ENCODE data around the gene UCN2.

Gene UCN2, protein sequence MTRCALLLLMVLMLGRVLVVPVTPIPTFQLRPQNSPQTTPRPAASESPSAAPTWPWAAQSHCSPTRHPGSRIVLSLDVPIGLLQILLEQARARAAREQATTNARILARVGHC

DNA sequence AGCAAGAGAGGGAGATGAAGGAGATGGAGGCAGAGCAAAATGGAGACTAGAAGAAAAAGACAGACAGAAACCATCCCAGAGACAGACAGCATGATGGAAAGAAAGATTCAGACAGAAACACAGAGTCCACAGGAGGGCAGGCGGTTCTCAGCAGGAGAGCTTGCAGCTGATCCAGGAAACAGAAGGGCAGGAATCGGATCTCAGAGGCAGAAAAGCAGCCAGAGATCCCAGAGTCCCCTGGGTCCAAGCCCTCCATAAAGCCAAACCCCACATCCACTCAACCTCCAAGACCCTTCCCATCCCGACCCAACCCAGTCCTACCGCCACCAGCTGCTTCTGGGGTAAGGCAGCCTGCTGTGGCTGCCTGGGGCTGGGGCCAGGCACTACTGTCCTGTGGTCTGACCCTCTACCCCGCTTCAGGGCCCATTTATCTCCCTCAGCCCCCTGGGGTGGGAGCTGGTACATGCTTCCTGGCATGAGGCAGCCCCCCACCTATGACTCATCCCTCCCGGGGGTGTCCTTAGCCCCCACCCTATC lies at the start of gene UCN2:
TSS of gene UCN2 (minus strand) at position 400 of the 537 bp plus-strand sequence. CDS start 657 bp downstream, outside the sequence.
- DNase-seq (ENCODE audit: low read depth, low spot score), result peak; percentile 53

GRCh38 chr3:48612309-48612708 lies 48.7 kb upstream of the UCN2 start:
- no peak for DNase-seq (ENCODE audit: low read depth, low spot score)

GRCh38 chr3:48609088-48610005 lies 45.8 kb upstream of the UCN2 start, which contains the start of gene UQCRC1:
Gene UQCRC1, minus strand, starts transcription at chr3:48609646. Its CDS starts 26 bp downstream, at chr3:48609620.
- DNase-seq (ENCODE audit: low read depth, low spot score), result peak; percentile 98

DNA sequence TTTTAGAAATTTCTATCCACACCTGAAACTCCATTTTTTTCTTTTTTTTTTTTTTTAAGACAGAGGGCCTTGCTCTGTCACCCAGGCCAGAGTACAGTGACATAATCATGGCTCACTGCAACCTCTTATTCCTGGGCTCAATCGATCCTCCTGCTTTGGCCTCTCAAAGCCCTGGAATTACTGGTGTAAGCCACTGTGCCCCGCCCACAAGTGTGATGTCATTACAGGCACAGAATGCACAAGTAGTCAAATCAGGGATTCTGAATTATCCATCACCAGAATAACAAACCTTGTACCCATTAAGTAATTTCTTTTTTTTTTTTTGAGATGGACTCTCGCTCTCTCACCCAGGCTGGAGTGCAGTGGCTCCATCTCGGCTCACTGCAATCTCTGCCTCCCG lies 43.9 kb upstream of the UCN2 start:
- no peak for DNase-seq (ENCODE audit: low read depth, low spot score)

DNA sequence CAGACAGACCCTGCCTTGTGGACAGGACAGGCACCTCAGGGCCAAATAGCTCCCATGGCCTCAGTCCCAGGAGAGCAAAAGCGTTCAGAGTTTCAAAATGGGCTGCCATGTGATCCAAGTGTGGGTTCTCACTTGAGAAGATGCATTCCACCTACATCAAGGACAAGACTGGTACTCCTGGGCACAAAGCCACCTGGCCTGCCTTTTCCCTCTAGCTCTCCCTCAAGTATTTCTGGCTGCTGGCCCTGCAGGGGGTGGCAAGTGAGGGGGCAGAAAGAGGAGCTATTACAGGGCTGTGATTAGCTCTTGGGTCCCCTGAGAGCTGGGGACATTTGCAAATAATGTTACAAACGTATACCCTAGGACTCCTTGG lies 38.0 kb upstream of the UCN2 start:
- peak; percentile 18 for DNase-seq (ENCODE audit: low read depth, low spot score)

DNA sequence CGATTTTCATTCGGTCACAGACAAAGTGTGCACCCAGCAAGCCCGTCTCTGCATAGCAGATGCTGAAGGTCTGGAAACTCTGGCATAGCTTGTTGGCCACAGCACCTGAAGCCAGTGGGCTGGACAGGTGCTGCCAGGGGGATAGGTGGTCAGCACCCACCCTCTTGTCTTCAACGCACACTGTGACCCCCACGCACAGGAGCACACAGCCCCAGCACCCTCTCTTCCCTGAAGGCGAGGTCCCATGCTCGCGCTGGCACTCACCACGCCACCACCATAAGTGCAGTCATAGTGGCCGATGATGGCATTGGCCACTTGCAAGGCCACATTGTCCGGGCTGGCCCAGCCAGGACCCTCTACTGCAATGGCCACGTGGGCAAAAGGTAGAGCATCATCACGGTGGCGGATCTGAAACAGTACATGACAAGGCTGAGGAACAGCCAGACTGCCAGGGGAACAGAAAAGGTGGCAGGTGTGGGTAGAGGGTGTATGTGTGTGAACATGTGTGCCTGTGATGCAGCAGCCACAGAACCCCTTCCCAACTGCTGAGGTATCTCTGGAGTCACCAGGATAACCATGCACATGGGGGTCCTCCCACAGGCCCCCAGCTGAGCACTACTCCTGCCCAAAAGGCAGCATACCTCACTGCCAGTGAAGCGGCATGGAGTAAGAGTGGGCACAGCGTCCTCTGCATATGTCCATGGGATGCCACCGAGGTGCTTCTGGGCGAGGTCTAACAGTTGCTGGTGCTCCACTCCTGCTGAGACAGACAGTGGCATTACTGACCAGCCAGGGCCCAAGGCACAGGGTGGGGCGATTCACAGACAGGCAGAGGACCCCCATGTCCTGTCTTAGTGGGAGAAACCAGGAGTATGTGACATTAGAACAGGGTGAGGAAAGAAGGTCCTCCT lies 37.4 kb upstream of the UCN2 start:
- no peak for DNase-seq (ENCODE audit: low read depth, low spot score)

DNA sequence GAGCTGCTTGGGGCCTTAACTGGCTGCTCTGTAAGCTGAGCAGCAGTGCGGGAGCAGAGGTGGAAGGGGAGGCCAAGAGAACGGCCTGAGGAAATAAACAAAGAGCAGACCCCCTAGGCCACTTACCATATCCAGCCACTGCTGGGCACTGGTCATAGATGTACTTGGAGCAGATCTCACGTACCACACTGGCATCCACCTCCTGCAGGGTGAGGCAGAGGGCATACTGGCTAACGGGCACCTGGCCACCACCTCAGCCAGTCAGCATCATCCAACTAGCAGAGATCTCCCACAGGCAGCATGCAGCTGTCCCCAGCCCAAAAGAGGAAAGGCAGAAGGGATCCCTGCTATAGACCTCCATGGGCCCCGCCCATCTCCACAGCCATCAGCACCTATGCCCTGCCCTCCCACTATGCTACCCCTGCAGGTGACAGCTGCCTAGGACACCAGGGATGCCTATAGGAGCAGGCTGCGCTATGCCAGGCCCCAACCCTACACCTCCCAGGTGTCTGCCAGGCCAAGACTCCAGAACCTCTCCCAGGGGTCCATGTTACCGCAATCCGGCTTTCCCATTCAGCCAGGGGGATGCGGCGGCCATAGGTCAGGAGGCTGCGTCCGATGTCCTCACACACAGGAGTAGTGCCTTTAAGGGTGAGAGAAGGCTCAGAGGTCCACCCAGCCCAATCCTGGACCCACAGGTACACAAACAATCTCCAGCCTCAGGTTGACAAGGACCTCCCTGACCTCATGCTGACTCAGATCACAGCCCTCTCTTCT lies 36.1 kb upstream of the UCN2 start:
- DNase-seq (ENCODE audit: low read depth, low spot score), result no peak

GRCh38 chr3:48599077-48599501 lies 35.5 kb upstream of the UCN2 start:
- DNase-seq (ENCODE audit: low read depth, low spot score), result no peak

- peak; percentile 94 for DNase-seq (ENCODE audit: low read depth, low spot score)
Observed at GRCh38 chr3:48598323-48599076, 34.9 kb upstream of the UCN2 start.

- DNase-seq (ENCODE audit: low read depth, low spot score), result no peak
Observed at GRCh38 chr3:48597408-48597800, 33.8 kb upstream of the UCN2 start.

GRCh38 chr3:48596676-48597407 lies 33.3 kb upstream of the UCN2 start:
- no peak for DNase-seq (ENCODE audit: low read depth, low spot score)

DNA sequence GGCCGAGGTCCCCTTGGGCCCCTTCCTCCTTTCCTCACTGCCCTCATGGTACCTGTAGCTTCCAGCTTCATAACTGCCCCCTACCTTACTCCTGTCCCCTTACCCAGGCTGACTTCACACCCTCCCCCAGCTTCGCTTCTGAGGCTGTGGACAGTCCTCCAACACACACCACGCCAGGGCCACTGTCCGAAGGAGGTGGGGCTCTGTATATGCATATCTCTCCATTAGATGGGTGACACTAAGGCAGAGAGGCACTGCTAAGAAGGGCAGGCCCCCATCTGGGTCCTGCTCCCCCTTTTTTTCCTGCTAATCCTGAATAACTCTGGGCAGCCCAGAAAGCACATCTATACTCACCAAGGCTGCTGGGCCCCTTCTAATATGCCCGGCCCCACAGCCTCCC lies 32.6 kb upstream of the UCN2 start:
- no peak for DNase-seq (ENCODE audit: low read depth, low spot score)

- DNase-seq (ENCODE audit: low read depth, low spot score), result peak; percentile 88
Observed at GRCh38 chr3:48595526-48596121, 32.0 kb upstream of the UCN2 start.

- peak; percentile 66 for DNase-seq (ENCODE audit: low read depth, low spot score)
Observed at GRCh38 chr3:48595075-48595525, 31.5 kb upstream of the UCN2 start, which contains the start of gene COL7A1. Gene COL7A1, minus strand, starts transcription at chr3:48595329. Its CDS starts 170 bp downstream, at chr3:48595159.

DNA sequence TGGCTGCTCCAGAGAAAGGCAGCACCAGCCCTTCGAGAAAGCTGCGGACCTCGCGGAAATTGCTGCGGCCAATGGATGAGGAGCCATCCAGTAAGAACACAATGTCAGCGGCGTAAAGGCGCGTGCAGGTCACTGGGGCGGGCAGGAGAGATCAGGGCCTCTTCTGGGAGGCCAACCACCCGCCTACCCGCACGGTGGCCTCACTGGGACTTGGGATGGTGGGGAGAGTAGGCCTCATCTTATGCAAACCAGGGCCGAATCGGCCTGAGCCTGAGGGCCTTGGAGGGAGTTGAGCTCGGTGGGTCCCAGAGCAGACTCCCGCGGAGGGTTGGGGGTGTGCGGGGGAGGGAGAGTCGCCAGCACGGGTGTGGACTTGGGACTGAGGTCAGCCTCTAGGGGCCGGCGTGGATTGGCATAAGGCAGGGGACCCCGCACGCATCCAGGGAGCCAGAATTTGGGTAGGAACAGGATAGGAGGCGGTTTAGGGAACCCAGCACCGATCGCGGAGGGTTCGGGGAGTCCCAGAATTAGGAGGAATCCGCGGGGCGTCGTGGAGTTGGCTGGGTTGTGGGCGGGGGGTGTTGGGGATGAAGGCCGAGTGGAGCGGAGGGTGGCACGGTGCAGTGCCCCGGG lies 31.0 kb upstream of the UCN2 start:
- DNase-seq (ENCODE audit: low read depth, low spot score), result peak; percentile 33

GRCh38 chr3:48593337-48593736 lies 29.8 kb upstream of the UCN2 start:
- DNase-seq (ENCODE audit: low read depth, low spot score), result no peak

- peak; percentile 19 for DNase-seq (ENCODE audit: low read depth, low spot score)
Observed at GRCh38 chr3:48592519-48593087, 29.0 kb upstream of the UCN2 start.

GRCh38 chr3:48591886-48592518 lies 28.4 kb upstream of the UCN2 start:
- no peak for DNase-seq (ENCODE audit: low read depth, low spot score)
